GM12872 (cell line): ENCODE data around the gene PPP5C.

Experiments used
- TF ChIP-seq, protein P1 (sequence below): IDR thresholded peaks from 3 replicates; pipeline ENCODE4 v1.5.1; 2011; ENCODE audit warnings: low read depth, mild to moderate bottlenecking, low read length, moderate library complexity; ENCODE audit not compliant: insufficient read depth

Gene PPP5C

GRCh38 chr19:46423188-46423587 is 76.3 kb downstream of the PPP5C start:
- TF ChIP-seq, protein P1, sequence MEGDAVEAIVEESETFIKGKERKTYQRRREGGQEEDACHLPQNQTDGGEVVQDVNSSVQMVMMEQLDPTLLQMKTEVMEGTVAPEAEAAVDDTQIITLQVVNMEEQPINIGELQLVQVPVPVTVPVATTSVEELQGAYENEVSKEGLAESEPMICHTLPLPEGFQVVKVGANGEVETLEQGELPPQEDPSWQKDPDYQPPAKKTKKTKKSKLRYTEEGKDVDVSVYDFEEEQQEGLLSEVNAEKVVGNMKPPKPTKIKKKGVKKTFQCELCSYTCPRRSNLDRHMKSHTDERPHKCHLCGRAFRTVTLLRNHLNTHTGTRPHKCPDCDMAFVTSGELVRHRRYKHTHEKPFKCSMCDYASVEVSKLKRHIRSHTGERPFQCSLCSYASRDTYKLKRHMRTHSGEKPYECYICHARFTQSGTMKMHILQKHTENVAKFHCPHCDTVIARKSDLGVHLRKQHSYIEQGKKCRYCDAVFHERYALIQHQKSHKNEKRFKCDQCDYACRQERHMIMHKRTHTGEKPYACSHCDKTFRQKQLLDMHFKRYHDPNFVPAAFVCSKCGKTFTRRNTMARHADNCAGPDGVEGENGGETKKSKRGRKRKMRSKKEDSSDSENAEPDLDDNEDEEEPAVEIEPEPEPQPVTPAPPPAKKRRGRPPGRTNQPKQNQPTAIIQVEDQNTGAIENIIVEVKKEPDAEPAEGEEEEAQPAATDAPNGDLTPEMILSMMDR = no peak

GRCh38 chr19:46426035-46426505 is 79.2 kb downstream of the PPP5C start:
- TF ChIP-seq, protein P1 = no peak

GRCh38 chr19:46426506-46427162 is 79.7 kb downstream of the PPP5C start:
- TF ChIP-seq, protein P1 = no peak

GRCh38 chr19:46427518-46428045 is 80.7 kb downstream of the PPP5C start:
- TF ChIP-seq, protein P1 = no peak

DNA sequence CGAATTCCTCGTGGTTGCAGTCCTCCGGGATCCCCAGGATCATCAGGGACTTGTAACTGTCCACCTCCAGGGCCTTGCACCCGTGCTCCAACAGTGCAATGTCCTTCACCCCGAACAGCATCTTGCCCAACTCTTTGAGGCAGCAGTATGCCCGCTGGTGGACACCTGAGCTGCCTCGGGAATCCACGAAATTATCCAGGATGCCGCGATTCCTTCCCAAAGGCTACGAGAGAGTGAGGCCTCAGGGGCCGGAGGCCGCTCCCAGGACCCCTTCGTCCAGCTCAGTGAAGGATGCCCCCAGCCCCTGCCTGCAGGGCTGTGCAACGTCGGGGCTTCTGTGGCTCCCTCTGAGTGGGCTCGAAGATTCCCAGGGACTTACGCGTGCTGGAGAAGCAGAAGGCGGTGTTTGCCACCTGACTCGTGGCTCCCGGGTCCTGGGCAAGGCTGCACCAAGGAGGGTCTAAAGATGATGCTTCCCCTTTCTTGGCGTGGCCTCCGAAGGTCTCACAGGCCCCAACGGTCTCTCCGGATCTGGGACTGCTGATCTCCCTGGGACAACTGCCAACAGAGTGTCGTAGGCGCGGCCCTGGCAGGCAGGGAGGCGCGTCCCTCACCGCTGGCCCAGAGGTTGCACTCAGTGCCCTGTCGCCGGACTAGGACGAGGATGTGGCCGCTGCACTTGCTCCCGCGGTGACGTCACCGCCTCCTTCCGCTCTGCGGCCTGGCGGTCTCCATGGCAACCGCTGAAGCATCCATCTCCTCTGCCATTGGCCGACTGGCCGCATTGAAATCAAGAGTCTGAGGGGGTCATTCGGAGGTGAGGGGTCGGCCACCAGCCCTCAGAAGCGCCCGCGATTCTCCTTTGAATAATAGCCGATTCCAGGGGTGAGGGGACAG is 81.6 kb downstream of the PPP5C start, which contains the start of gene PNMA8C:
Gene PNMA8C, minus strand, starts transcription at position 698 of the 897 bp plus-strand sequence. Its CDS starts 577 bp downstream, at position 121.
- TF ChIP-seq, protein P1 = no peak

DNA sequence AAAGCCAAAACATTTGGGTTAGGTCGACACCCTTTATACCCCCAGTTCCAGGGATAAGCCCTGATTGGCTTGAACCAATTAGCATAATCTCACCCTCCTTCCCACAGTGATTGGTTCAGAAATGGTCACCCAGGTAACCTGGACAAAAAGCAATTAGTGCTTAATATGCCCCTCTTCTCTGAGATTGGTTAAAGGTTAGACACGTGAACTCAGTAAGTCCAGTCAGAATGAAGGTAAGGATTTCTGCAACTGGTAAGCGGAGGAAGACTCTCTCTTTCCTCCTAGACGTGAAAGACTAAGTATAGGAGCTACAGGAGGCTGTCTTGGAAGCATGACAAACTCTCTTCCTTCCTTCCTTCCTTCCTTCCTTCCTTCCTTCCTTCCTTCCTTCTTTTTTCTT is 83.1 kb downstream of the PPP5C start:
- TF ChIP-seq, protein P1 = no peak

- TF ChIP-seq, protein P1 = no peak
Observed at GRCh38 chr19:46431824-46432223, 84.9 kb downstream of the PPP5C start.
